ENCODE data around the gene TBCA.

DNA sequence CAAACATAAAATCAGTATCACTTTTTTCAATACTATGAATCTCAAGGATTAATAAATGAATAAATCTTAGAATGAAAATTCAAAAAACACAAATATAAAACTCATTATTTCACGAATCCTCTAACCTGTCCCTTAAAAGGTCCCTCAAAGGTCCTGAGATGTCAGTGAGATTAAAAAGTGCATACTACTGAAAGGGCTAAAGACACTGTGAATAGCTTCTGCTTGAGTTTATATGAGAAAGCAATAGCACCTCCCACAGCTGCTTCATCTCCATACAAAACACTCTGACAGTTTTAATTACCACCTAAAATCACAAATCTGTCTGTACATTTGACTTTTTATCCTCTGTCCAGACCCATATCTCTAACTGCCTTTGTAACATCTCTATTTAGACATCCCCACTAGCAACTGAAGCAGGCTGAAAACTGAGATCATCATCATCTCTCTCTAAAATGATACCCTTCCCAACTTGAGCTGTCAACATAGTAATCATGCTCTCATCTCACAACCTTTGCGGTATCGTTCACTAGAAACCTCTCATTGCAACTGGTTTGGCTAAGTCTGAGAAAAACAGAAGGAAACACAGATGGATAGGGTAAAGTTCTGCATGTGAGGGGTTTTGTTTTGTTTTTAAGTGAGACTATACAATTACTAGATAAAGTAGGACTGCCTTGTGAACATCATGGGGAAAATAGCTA lies 56.3 kb downstream of the TBCA start:
- TF ChIP-seq, protein P1, sequence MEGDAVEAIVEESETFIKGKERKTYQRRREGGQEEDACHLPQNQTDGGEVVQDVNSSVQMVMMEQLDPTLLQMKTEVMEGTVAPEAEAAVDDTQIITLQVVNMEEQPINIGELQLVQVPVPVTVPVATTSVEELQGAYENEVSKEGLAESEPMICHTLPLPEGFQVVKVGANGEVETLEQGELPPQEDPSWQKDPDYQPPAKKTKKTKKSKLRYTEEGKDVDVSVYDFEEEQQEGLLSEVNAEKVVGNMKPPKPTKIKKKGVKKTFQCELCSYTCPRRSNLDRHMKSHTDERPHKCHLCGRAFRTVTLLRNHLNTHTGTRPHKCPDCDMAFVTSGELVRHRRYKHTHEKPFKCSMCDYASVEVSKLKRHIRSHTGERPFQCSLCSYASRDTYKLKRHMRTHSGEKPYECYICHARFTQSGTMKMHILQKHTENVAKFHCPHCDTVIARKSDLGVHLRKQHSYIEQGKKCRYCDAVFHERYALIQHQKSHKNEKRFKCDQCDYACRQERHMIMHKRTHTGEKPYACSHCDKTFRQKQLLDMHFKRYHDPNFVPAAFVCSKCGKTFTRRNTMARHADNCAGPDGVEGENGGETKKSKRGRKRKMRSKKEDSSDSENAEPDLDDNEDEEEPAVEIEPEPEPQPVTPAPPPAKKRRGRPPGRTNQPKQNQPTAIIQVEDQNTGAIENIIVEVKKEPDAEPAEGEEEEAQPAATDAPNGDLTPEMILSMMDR (IDR thresholded peaks at IDR 0.05) = no peak
- no peak for TF ChIP-seq POLR2AphosphoS5 (IDR thresholded peaks at IDR 0.05; ENCODE audit: low read depth, low read length)
- TF ChIP-seq, protein P2, sequence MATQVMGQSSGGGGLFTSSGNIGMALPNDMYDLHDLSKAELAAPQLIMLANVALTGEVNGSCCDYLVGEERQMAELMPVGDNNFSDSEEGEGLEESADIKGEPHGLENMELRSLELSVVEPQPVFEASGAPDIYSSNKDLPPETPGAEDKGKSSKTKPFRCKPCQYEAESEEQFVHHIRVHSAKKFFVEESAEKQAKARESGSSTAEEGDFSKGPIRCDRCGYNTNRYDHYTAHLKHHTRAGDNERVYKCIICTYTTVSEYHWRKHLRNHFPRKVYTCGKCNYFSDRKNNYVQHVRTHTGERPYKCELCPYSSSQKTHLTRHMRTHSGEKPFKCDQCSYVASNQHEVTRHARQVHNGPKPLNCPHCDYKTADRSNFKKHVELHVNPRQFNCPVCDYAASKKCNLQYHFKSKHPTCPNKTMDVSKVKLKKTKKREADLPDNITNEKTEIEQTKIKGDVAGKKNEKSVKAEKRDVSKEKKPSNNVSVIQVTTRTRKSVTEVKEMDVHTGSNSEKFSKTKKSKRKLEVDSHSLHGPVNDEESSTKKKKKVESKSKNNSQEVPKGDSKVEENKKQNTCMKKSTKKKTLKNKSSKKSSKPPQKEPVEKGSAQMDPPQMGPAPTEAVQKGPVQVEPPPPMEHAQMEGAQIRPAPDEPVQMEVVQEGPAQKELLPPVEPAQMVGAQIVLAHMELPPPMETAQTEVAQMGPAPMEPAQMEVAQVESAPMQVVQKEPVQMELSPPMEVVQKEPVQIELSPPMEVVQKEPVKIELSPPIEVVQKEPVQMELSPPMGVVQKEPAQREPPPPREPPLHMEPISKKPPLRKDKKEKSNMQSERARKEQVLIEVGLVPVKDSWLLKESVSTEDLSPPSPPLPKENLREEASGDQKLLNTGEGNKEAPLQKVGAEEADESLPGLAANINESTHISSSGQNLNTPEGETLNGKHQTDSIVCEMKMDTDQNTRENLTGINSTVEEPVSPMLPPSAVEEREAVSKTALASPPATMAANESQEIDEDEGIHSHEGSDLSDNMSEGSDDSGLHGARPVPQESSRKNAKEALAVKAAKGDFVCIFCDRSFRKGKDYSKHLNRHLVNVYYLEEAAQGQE (IDR thresholded peaks at IDR 0.05; ENCODE audit: insufficient read depth in 1 of 2, low read depth in 2 of 2, low read length in 1 of 2) = no peak

All from Panc1 (cell line).